Ishikawa (cell line): ENCODE data around the gene NAGLU.

Source experiments
- CEBPB ChIP-seq: IDR thresholded peaks from 2 replicates; pipeline ENCODE4 v1.6.1; 2012
- CREB1 ChIP-seq: IDR thresholded peaks from 2 replicates; pipeline ENCODE4 v1.6.1; 2012; ENCODE audit warnings: low read depth
- EGR1 ChIP-seq: IDR thresholded peaks from 2 replicates; pipeline ENCODE4 v1.6.1; 2012
- EP300 ChIP-seq: IDR thresholded peaks from 2 replicates; pipeline ENCODE4 v1.6.1; 2012; ENCODE audit warnings: borderline replicate concordance
- FOXM1 ChIP-seq: IDR thresholded peaks from 2 replicates; pipeline ENCODE4 v1.6.1; 2012; ENCODE audit warnings: low read depth, borderline replicate concordance
- MAX ChIP-seq: IDR thresholded peaks from 2 replicates; pipeline ENCODE4 v1.6.1; 2012
- NFIC ChIP-seq: IDR thresholded peaks from 2 replicates; pipeline ENCODE4 v1.6.1; 2012
- RAD21 ChIP-seq: IDR thresholded peaks from 2 replicates; pipeline ENCODE4 v1.6.1; 2012; ENCODE audit warnings: low read depth
- REST ChIP-seq: IDR thresholded peaks from 2 replicates; pipeline ENCODE4 v1.6.1; 2012; ENCODE audit warnings: low read depth, mild to moderate bottlenecking
- TAF1 ChIP-seq: IDR thresholded peaks from 2 replicates; pipeline ENCODE4 v1.6.1; 2012; ENCODE audit warnings: low read depth, mild to moderate bottlenecking
- TCF12 ChIP-seq: IDR thresholded peaks from 2 replicates; pipeline ENCODE4 v1.6.1; 2012; ENCODE audit warnings: low read depth
- TEAD4 ChIP-seq: IDR thresholded peaks from 2 replicates; pipeline ENCODE4 v1.6.1; 2012
- USF1 ChIP-seq: IDR thresholded peaks from 2 replicates; pipeline ENCODE4 v1.6.1; 2012
- YY1 ChIP-seq: IDR thresholded peaks from 2 replicates; pipeline ENCODE4 v1.6.1; 2012; ENCODE audit warnings: low read depth
- ZBTB7A ChIP-seq: IDR thresholded peaks from 2 replicates; pipeline ENCODE4 v1.6.1; 2012; ENCODE audit warnings: low read depth

NAGLU gene

GRCh38 chr17:42525221-42525620 is 10.8 kb upstream of the NAGLU start:
- no peak for TF ChIP-seq YY1
- no peak for TF ChIP-seq TEAD4
- TF ChIP-seq TAF1: no peak
- no peak for TF ChIP-seq REST

- no peak for TF ChIP-seq REST
- TF ChIP-seq USF1: no peak
Observed at GRCh38 chr17:42526031-42526444, 10.0 kb upstream of the NAGLU start.

- TF ChIP-seq CREB1: no peak
- no peak for TF ChIP-seq USF1
- no peak for TF ChIP-seq RAD21
- no peak for TF ChIP-seq MAX
- no peak for TF ChIP-seq NFIC
- no peak for TF ChIP-seq EP300
Observed at GRCh38 chr17:42527932-42528331, 8.1 kb upstream of the NAGLU start.

GRCh38 chr17:42529061-42529460 is 7.0 kb upstream of the NAGLU start:
- TF ChIP-seq CEBPB (no peak), RAD21 (no peak), REST (no peak), TAF1 (no peak), EGR1 (no peak), CREB1 (no peak), MAX (no peak), EP300 (no peak), TCF12 (no peak), TEAD4 (no peak), NFIC (no peak), ZBTB7A (no peak), YY1 (no peak), USF1 (no peak), FOXM1 (no peak)

GRCh38 chr17:42530952-42531454 is 5.0 kb upstream of the NAGLU start:
- TF ChIP-seq EP300: no peak
- no peak for TF ChIP-seq CEBPB
- TF ChIP-seq MAX: no peak
- no peak for TF ChIP-seq USF1
- no peak for TF ChIP-seq TAF1
- no peak for TF ChIP-seq RAD21
- TF ChIP-seq TCF12: no peak
- TF ChIP-seq EGR1: no peak
- no peak for TF ChIP-seq FOXM1
- no peak for TF ChIP-seq YY1
- TF ChIP-seq NFIC: no peak
- TF ChIP-seq ZBTB7A: no peak
- TF ChIP-seq REST: no peak
- no peak for TF ChIP-seq CREB1
- no peak for TF ChIP-seq TEAD4
